LHCN-M2 (cell line): ENCODE results near the gene KRTAP1-3. TPM values are rescaled to one million over a fixed set of nuclear protein-coding genes. Genes with fewer than 3 reads are reported as not detected.
A peak's percentile ranks its signal among the peaks of the same experiment; 100 is the strongest.
"Not testable (repeated sequence)": the region's sequence is repeated elsewhere in the genome, so short reads cannot be mapped to it uniquely, and the experiment has no call there.

Source experiments
- DNase-seq: peaks from one replicate; pipeline ENCODE4 v3.0.0-alpha.2; 2012; ENCODE audit warnings: low read depth
- polyA plus RNA-seq: library from polyadenylated mRNA; unstranded; fragments of >200 nt; gene quantifications from one replicate; pipeline ENCODE4 v1.2.1, GENCODE V29; 2012; ENCODE audit warnings: missing spikeins
- total RNA-seq: library from RNA; depleted of rRNA; stranded (reverse); fragments of >200 nt; gene quantifications from 2 replicates; pipeline ENCODE4 v1.2.3, GENCODE V29; 2014; rRNA removed

Gene KRTAP1-3, protein sequence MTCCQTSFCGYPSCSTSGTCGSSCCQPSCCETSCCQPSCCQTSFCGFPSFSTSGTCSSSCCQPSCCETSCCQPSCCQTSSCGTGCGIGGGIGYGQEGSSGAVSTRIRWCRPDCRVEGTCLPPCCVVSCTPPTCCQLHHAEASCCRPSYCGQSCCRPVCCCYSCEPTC
- total RNA-seq, result not detected in 2 replicates
- polyA plus RNA-seq, result not detected

DNA sequence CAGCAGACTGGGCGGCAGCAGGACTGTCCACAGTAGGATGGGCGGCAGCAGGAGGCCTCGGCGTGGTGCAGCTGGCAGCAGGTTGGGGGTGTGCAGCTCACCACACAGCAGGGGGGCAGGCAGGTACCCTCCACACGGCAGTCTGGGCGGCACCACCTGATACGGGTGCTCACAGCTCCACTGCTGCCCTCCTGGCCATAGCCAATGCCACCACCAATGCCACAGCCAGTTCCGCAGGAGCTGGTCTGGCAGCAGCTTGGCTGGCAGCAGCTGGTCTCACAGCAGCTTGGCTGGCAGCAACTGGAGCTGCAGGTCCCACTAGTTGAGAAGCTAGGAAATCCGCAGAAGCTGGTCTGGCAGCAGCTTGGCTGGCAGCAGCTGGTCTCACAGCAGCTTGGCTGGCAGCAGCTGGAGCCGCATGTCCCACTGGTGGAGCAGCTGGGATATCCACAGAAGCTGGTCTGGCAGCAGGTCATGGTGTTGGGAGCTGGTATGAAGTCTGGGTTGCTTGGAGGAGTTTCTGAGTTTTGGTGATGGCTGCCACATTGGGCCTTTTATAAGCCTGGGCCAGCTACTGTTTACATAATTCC lies at the start of gene KRTAP1-3:
TSS of gene KRTAP1-3 (minus strand) at position 529 of the 590 bp plus-strand sequence. CDS start at position 476, 53 bp downstream.
- peak; percentile 68 for DNase-seq

- DNase-seq, result peak; percentile 37
Measured at GRCh38 chr17:41084100-41084856, 49.6 kb upstream of the KRTAP1-3 start, which contains the start of gene KRTAP4-7. Gene KRTAP4-7 (plus strand): TSS chr17:41084150. CDS start chr17:41084207, 57 bp downstream.

GRCh38 chr17:41083427-41083826 lies 48.8 kb upstream of the KRTAP1-3 start:
- DNase-seq, result peak; percentile 40

- DNase-seq, result no peak
Measured at GRCh38 chr17:41082626-41083025, 48.0 kb upstream of the KRTAP1-3 start.

DNA sequence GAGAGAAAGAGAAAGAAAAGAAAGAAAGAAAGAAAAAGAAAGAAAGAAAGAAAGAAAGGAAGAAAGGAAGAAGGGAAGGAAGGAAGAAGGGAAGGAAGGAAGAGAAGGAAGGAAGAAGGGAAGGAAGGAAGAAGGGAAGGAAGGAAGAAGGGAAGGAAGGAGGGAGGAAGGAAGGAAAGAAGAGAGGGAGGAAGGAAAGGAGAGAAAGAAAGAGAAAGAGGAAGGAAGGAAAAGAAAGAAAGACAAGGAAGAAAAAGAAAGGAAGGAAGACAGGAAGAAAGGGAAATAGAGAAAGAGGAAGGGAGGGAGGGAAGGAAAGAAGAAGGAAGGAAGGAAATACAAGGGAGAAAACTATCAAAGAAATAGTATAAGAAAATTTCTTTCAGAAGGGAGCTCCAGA lies 42.1 kb upstream of the KRTAP1-3 start:
- no peak for DNase-seq

GRCh38 chr17:41073676-41074075 lies 39.0 kb upstream of the KRTAP1-3 start:
- DNase-seq, result no peak

- DNase-seq, result peak; percentile 96
Measured at GRCh38 chr17:41071606-41072360, 37.1 kb upstream of the KRTAP1-3 start.

DNA sequence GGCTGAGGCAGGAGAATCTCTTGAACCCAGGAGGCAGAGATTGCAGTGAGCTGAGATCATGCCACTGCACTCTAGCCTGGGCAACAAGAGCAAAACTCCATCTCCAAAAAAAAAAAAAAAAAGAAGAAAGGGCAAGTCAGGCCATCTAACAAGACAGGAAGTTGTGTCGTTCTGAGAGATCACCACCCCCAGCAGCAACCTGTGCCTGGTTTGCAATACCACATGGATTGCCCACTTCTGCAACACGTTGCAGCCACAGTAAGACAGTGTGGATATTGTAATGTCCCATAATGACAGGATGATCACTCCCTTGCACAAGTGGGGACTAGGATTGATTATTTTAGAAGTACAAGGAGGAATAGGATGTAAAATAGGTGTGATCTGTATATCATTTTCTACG lies 34.4 kb upstream of the KRTAP1-3 start:
- no peak for DNase-seq

DNA sequence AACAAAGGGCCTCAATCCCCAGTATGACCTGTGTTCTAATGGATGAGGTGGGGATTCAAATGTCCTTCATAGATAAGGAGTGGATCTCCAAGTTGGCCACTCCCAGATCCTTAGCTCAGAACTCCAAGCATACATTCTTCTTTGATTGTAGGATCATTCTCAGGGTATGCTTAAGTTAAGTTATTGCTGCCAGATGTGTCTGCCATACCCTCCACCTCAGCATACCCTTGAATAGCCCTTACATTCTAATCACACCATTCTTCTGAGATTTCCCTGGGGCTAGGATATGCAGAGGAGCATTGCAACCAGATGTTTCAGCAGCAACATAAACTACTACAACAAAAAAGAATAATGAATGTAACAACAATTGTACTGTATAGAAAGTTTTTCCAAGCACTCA lies 32.6 kb upstream of the KRTAP1-3 start:
- DNase-seq, result no peak

GRCh38 chr17:41065829-41066624 lies 31.4 kb upstream of the KRTAP1-3 start, which contains the start of gene KRTAP2-4:
Gene KRTAP2-4 (minus strand): TSS chr17:41065879. CDS start chr17:41065845, 34 bp downstream.
- DNase-seq, result peak; percentile 90

GRCh38 chr17:41065016-41065689 lies 30.5 kb upstream of the KRTAP1-3 start:
- DNase-seq, result not testable (repeated sequence)

GRCh38 chr17:41064301-41064700 lies 29.6 kb upstream of the KRTAP1-3 start:
- DNase-seq, result no peak

GRCh38 chr17:41063449-41063848 lies 28.8 kb upstream of the KRTAP1-3 start:
- DNase-seq, result no peak

- peak; percentile 96 for DNase-seq
Measured at GRCh38 chr17:41061964-41062363, 27.3 kb upstream of the KRTAP1-3 start.

GRCh38 chr17:41060052-41060604 lies 25.5 kb upstream of the KRTAP1-3 start, which contains the start of gene KRTAP2-3:
Gene KRTAP2-3 (minus strand): TSS chr17:41060114. CDS start chr17:41060050, 64 bp downstream.
- DNase-seq, result peak; percentile 94

GRCh38 chr17:41059276-41060051 lies 24.8 kb upstream of the KRTAP1-3 start:
- peak; percentile 93 for DNase-seq

- DNase-seq, result no peak
Measured at GRCh38 chr17:41058741-41059140, 24.1 kb upstream of the KRTAP1-3 start.

GRCh38 chr17:41057547-41057946 lies 22.9 kb upstream of the KRTAP1-3 start:
- DNase-seq, result no peak

DNA sequence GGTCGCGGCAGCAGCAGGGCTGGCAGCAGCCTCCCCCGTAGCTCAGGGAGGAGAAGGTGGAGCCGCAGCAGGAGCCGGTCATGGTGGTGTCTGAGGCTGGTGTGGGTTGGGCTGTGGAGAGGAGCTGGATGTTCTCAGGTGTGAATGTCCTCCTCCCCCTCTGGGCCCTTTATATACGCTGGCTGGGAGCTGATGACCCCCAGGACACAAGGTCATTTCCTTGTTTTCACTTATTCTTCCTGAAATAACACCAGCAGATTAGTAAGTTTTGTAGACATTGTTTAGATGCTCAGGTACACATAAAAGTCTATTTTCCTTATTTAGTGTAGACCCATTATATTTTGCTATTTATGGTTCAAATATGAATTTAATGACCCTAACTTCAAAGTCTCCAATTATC lies 20.5 kb upstream of the KRTAP1-3 start, which contains the start of gene KRTAP2-2:
TSS of gene KRTAP2-2 (minus strand) at position 101 of the 400 bp plus-strand sequence. CDS start at position 82, 19 bp downstream.
- DNase-seq, result not testable (repeated sequence)
